HG02571 (cell line): Measurements from ENCODE around the gene FGFR1OP2.

ENCODE experiments used
- ATAC-seq: cut with Tn5 transposase; IDR thresholded peaks from one replicate; pipeline ENCODE4 v1.9.1; 2021; ENCODE audit warnings: mild to moderate bottlenecking, moderate library complexity; ENCODE audit not compliant: unreplicated experiment

The FGFR1OP2 gene

DNA sequence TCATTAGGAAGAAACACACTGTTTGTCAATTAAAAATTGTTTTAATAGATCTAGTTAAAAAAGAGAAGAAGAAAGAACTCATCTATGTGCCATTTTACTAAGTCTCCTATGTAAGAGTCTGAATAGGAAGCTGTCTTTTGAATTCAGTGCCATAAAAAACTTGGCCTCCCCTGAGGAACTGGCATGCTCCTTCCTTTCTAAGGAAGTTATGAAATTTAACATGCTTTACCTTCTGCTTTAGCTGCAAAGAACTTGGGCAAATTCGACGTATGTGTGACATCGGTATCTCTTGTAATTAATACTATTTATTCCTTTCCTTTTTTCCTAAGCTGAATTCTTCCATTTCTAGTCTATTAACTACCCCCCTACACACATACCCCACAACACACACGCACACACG lies 63.4 kb downstream of the FGFR1OP2 start:
- no peak for ATAC-seq

DNA sequence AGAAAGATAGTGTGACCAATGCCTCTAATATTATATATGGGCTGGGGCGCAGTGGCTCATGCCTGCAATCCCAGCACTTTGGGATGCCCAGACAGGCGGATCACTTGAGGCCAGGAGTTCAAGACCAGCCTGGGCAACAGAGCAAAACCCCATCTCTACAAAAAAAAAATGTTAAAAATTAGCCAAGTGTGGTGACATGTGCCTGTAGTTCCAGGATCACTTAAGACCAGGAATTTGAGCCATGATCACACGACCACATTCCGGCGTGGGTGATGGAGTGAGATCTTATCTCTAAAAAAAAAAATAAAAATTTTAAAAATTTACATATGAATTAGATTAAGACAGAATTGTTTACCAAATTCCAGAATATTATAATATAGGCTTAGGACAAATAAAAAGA lies 63.9 kb downstream of the FGFR1OP2 start:
- ATAC-seq = no peak

- ATAC-seq = no peak
These were observed 65.4 kb downstream of the FGFR1OP2 start for GRCh38 chr12:27003421-27004381.

GRCh38 chr12:27005495-27005894 lies 67.2 kb downstream of the FGFR1OP2 start:
- ATAC-seq = no peak

GRCh38 chr12:27006797-27007467 lies 68.7 kb downstream of the FGFR1OP2 start:
- ATAC-seq = no peak

- ATAC-seq = no peak
These were observed 69.8 kb downstream of the FGFR1OP2 start for GRCh38 chr12:27008081-27008480.

DNA sequence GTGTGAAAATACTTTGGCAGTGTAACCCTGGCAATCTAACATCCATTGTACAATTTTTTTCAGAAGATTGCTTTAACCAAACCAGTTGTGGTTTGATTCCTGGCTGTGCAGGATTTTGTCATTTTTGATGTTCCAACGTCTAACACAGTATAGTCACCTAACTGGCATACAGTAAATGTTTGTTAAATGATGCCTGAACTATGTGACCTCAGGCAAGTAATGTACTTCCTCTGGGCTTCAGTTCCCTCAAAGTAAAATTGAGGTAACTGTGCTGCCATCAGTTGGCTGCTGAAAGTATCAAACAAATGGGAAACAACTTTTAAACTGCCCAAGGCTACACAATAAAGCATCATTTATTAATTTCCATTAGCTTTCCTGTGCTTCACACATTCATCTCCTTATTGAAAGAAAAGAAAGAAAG lies 71.6 kb downstream of the FGFR1OP2 start:
- ATAC-seq = no peak

- ATAC-seq = no peak
These were observed 74.1 kb downstream of the FGFR1OP2 start for GRCh38 chr12:27012239-27012981.

- ATAC-seq = no peak
These were observed 74.6 kb downstream of the FGFR1OP2 start for GRCh38 chr12:27012982-27013255.

DNA sequence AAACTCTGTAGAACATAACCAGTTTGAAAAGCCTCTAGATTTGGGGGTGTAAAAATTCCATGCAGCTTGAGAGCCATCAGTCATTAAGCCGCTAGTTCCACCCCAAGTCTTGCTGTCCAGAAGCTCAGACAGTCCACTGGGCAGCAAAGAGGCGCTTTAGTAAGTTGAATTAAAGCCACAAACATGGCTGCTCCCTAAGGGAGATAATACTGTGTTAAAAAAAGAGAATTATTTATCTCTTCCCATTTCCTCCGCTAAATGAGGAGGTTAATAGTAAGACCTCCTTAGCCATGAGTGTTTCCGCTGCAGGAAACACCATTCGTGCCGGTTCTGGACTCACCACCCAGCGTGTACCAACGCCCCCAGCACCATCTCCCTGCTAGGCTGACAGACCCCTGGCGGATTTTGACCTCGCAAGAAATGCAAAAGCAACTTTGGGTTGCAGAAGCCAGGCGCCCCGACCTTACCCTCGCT lies 75.4 kb downstream of the FGFR1OP2 start:
- peak; percentile 20 for ATAC-seq

DNA sequence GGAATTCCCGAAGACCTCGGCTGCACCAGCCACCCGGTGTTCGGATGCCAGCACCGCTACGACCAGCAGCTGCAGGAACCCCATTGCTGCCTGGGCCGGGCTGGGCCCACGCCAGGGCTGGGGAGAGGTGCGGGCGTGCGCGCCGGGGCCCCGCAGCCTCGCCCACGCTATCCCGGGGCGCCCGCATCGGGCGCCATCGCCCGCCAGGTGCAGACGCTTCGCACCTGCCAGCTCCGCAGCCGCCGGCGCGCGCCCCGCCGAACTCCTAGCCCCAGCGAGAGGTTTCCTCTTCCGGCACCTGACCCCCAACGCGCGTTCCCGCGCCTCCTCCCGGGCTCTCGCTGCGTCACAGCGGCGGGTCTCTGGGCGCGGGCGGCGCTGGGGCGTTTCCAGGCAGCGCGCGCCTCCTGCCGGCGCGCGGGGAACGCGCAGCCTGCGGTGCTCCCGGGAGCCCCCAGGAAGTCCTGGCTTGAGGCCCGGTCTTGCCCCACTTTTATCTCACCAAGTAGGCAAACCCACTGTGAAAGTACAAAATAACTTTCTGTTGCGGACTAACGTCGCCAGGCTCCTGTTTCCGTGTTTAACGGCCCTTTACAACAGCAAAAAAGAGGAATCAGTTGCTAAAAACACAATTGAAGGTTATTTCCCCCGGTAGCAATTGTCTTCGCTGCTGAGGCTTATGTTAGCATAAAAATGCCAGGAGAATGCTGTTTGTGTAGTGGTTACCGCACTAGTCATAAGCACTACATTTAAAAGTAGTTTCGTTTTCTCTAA lies 76.0 kb downstream of the FGFR1OP2 start, which contains the start of gene TM7SF3:
TSS of gene TM7SF3 (minus strand) at position 300 of the 774 bp plus-strand sequence. CDS start at position 84, 216 bp downstream.
- peak; percentile 76 for ATAC-seq

- ATAC-seq = peak; percentile 40
These were observed 76.8 kb downstream of the FGFR1OP2 start for GRCh38 chr12:27014859-27015729.

GRCh38 chr12:27015730-27016076 lies 77.4 kb downstream of the FGFR1OP2 start:
- ATAC-seq = no peak
